HL-60 (cell line): ENCODE data around the gene ANO1.

ENCODE experiments used
- GABPA ChIP-seq: IDR thresholded peaks from 2 replicates; pipeline ENCODE4 v1.6.1; 2012; ENCODE audit warnings: low read depth
- POLR2AphosphoS5 ChIP-seq: IDR thresholded peaks from 2 replicates; pipeline ENCODE4 v1.6.1; 2012; ENCODE audit warnings: low read depth

DNA sequence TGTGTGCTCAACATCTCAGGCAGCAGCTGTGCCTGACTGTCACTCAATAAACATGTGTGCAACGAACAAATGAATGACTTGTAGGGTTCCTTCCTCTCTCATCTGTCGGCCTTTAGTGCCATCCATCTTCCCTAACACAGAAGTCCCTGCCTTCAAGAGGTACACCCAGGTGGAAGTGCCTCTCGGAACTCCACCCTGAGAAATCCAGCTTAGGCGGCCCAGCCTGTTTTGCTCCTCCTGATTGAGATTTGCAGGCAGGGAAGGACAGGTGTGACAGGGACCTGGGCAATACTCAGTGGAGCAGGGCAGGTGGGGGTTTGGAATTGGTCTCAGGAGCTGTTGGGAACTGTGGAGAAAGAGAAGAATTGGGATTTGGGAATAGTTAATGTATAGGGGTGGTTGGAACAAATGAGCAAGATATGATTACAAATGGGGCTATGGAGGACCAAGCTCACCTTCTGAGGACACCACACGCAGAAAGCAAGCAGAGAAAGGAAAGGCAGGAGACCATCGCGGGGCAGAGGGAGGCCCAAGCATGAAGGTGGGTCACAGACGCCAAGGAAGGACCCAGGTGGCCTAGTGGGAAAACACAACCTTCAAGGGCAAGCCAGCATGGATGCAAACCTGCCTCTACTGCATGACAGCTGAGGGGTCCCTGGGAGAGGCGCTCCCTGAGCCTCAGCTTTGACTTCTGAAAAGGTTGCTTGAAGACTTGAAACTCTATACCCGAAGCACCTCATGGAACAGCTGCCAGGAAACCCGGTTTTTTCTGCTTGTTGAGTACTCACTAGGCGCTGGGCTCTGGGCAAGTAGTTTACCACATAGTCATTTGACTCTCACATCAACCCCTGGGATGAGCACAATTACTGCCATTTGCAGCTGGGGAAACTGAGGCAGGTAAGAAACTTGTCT is 40.9 kb upstream of the ANO1 start:
- TF ChIP-seq POLR2AphosphoS5: no peak
- TF ChIP-seq GABPA: no peak
